ENCODE measurements around the gene FAM237A.

The FAM237A gene

DNA sequence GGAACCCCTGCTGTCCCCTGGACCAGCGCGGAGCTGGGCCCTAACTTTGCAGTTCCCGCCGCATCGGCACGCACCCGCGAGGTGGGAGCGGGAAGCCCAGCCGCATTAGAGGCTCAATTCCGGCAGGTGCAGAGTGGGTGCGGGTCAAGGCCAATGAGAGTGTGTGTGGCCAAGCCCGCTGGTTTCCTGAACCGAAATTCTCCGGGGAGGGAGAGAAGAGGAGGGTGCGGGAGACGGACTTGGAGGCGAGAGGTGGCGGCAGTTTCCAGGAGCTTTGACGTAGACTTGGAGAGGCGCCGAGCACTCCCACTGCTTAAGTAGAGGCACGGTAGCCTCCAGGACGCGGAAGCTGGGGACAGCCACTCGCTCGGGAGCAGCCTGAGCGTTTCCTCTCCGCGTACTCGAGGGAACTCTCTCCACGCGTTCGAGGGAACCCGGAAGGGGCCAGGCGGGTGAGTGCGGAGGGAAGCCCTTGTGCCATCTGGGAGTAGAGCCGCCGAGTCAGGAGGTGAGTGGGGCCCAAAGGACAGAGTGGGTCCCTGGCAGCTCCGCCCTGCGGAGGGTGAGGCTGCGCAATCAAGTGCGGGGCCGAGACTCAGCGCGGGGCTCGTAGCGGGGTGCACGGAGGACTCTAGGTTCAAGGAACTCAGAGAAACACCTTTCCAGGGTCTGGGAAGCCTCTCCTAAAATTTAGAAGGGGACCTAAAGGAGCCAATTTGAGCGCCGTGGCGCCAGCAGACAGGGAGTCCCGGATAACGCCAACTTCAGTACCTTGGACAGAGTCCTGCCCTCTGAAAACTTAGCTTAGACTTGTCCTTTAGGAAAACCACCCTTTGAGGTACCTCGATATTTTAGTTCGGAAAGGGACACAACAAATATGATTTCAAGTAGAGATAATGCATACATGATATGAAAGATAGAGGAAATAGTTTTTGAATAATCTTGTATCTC is at the start of gene FAM237A:
Gene FAM237A (plus strand): TSS at position 413 of the 951 bp plus-strand sequence. CDS start 1,750 bp downstream, outside the sequence.
- DNase-seq (ENCODE audit: low read depth in 1 of 2, low spot score in 1 of 2) = no peak

DNA sequence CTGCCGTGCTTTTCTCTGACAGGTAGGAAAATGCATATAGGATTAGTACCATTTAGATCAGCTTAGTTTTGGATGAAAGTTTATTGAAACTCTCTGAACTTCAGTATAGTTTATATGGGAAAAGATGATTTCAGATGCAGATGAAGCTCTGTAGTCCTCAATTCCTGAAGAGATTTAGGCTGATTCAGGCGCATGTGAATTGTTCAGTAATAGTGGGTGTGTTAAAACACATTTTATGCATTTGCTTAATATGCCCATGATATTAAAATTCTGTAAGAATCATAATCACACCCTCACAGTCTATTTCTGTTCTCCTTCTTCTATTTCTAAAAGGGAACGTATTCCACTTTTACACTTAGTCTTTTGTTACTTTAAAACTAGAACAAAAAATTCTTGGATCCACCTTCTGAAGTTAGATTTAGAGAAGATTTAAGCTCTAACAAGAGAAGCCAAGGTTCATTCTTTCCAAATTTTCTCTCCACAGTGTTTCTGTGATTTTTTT is 44.5 kb upstream of the FAM237A start:
- no peak for DNase-seq (ENCODE audit: low read depth in 1 of 2, low spot score in 1 of 2)

DNA sequence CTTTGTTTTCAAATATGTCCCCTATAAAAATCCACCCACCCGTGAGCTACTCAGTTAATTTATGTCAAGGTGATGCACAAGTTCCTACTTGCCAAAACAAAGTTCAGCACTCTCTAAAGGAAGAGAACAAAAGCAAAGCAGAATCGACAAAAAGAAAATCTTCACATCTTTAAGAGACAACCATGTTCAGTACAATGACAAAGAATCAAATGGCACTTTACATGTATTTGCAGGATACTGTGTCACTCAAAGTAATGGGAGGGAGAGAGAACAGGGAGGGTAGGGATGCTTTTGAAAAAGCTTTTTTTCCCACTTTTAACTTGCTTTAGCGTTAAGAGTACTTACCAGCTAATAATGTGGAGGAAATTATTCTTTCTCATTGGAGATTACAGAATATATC is 39.0 kb upstream of the FAM237A start:
- no peak for DNase-seq (ENCODE audit: low read depth in 1 of 2, low spot score in 1 of 2)

DNA sequence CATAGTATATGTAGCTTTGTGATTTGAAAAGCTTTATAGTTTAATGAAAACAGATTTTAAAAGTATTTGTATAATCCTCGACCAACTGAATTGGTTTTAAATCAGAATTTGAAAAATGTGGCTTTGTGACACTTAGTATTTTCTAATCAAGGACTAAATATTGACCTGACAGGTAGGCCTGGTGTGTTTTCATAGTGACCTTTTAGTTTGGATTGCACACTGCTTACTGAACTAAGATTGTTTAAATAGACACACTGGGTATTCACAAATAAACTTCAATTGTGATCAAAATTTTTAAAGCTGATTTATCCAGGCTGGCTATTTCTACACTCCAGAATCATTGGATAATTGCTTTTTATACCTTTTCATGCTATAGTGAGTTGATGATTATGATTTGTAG is 31.8 kb upstream of the FAM237A start:
- no peak for DNase-seq (ENCODE audit: low read depth in 1 of 2, low spot score in 1 of 2)

DNA sequence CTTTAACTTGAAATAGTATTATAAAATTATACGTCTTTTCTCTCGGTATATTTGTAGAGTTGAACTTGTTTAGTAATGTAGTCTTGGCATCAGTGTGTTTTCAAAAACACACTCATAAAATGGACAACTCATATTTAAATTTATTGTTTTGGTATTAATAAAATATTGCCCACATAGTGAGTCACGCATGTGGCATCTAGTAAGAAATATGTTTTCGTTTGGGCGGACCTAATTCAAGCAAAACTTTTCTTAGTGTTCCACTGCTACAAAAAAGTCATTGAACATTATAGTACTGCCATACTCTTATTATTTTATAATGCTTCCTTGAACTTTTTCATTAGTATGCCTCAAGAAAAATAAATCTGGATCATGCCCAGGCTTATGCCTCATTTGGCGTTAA is 31.1 kb upstream of the FAM237A start:
- DNase-seq (ENCODE audit: low read depth in 1 of 2, low spot score in 1 of 2) = no peak

DNA sequence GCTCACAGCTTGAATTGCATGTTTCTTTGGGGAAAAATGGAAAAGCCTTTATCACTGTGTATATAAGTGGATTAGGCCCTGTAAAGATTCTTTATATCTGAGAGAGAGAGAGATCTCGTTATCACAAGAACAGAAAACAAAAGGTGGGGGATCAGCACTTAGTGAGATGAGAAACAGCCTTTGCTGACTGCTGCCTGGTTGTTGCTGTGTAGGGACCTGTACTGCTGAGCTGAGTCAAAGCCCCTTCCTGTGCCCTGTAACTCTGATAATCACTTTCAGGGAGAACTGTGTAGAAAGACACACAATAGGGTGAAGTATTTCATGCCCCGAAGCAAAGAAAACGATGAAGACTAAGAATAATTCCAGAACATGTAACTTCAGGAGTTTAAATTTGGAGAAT is 30.6 kb upstream of the FAM237A start:
- DNase-seq (ENCODE audit: low read depth in 1 of 2, low spot score in 1 of 2) = no peak

DNA sequence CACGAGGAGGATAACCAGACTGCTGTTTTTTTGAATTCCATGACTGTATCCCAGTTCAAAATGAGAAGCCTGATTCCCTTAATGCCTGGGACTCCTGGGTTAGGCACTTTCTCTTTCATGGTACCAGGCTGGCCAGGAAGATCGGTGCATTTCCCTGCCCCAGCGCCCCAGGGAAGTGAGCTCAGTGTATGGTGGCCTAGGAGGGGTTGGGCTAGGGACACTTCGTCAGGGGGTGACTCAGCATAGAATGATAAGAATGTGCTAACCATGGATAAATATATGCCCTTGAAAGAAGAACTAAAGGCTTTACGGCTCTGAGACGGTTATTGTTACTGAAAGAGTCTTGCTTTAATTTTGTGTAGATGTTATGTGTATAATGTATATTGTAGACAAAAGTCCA is 27.5 kb upstream of the FAM237A start:
- DNase-seq (ENCODE audit: low read depth in 1 of 2, low spot score in 1 of 2) = no peak

DNA sequence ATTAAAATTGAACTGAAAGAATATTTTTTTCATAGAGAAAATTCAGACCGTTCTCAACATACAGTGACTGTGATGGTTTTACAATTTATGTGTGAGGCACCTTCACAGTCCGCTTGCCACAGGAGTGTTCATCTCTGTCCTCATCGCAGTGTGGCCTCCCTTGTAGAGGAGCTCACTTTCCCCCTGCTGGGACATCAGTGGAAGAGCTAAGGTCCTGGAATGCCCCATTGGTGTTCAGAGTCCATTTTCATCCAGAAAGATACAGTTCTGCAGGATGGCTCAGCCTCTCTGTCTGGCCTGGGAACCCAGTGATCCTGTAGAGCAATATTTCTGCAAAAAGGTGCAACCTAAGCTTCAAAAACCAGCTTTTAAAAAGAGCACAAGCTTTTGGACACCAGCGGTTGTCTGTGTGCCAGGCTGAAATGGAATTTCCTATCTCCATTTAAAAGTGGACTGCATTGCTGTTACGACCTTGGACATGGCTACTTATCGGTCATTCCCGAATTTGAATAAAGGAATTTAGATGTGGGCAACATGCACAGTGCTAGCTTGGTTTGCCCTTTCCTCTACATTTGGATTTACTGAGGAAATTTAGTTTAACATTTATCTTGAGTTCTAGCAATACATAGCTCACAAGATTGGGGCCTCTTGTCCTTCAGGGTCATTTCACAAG is 26.7 kb upstream of the FAM237A start:
- no peak for DNase-seq (ENCODE audit: low read depth in 1 of 2, low spot score in 1 of 2)

DNA sequence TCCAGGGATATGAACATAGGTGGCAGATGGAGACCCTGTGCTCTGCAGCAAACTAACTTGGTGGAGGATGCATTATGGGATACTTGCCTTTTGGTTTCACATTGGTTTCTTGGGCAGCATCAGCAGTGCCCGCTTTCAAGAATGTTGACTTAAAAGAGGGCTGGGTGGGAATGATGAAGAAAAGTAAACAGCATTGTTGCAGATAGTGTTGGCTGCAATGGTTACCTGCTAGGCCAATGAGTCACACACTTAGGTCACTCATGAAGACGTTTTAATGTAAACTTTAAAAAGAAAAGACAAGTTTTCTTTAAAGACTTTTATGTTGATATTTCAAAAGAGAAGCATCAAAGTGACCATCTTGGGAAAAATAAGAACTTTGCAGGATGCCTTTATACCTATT is 26.1 kb upstream of the FAM237A start:
- DNase-seq (ENCODE audit: low read depth in 1 of 2, low spot score in 1 of 2) = no peak

DNA sequence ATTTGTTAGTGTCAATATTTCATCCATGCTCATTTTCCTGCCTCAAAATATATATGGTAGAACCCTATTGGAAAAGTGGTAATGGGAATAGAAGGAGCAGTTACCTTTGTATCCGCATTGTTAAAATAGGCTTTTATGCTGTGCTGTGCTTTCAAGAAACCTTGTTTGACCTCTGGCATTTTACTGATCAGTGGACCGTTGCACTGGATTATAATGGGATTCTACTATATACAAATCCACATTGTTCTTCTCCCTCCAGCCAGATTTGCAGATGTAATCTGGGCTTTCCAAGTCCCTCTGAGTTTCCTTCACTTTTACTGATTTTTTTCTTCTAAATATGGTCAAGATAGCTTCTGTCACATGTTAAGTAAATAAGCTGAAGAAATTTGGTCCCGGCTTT is 23.3 kb upstream of the FAM237A start:
- DNase-seq (ENCODE audit: low read depth in 1 of 2, low spot score in 1 of 2) = no peak

DNA sequence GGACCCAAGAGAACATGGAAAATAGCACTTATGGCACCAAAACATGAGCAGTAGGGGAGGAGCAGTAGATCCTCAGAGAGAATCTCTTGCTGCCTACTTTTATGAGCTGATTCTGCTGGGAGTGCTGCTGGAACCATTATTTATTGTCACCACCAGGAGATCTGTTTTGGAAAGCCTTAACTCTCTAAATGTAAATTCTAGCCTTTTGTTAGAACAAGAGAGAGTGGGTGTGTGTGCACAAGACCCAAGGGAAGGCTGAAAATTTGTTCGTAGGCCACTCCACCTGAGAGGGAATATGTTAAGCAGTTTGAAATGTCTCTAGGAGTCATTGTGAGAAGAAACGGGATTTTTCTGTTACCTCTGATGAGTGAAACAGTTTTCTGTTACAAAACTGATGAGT is 16.2 kb upstream of the FAM237A start:
- no peak for DNase-seq (ENCODE audit: low read depth in 1 of 2, low spot score in 1 of 2)

DNA sequence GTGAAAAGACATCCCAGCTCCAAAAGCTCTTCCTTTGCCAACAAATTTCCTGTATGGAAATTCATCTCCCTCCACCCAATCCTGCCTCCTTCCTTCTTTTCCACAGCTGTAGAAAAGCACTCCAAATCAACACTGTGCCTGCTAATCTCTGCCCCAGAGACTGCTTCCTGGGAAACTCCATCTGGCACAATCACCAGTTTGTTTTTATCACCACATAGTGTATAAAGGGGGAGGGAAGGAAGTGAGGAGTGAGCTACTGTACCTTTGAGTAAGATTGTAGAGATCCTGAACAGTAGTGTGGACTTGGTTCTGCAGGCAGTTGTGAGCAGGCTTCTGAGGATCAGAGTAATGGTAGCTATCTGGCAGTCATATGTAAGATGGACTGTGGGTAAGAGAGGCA is 14.7 kb upstream of the FAM237A start:
- no peak for DNase-seq (ENCODE audit: low read depth in 1 of 2, low spot score in 1 of 2)

DNA sequence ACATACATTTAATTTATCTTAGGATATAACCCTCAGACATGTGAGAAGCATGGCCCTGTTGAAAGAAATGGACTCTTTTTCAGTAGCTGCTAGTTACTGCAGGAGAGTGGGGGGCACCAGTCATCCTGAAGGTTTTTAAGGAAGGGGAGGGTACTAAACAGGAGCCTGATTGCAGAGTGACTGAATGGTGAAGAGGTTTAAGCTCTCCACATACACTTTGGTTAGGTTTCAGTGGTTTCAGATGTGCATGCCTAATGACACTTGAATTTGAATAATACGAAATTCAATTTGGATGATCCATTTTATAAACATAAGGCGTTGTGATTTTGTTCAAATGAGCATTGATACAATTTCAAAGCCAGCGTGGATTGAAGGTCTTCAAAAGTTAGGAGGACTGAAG is 10.9 kb upstream of the FAM237A start:
- DNase-seq (ENCODE audit: low read depth in 1 of 2, low spot score in 1 of 2) = no peak

DNA sequence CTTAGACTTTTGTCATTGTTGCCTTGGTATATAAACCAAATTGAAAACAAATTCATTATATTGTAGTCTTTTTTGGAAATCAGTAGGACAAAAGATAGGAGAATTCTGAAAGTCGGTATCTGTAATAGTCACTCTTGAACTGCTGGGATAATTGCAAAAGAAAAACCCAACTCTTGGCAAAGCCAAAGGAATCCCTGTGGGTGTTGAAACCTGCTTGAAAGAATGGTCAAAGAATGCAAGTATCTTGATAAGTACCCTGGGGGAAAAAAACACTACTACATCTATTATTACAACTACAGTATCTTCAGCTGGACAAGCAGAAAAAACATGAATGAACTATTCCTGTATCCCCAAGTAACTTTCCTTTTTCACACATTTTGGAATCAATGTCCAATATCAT is 7.3 kb upstream of the FAM237A start:
- DNase-seq (ENCODE audit: low read depth in 1 of 2, low spot score in 1 of 2) = no peak

DNA sequence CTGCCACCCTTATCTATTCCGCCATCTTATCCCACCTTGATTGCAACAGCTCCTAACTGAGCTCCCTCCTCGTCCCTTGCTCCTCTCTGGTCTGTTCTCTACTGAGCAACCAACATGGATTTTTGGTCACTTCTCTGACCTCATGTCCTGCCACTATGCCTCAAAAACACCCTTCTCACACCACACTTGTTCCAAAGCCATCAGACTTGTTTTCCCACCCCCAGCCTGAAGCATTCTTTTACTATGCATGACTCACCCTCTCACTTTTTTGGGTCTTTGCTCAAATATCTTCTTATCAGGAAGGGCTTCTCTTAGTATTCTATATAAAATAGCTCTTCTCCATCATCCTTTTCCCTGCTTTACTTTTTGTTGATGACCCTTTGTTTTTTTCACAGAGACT is 2.7 kb upstream of the FAM237A start:
- DNase-seq (ENCODE audit: low read depth in 1 of 2, low spot score in 1 of 2) = no peak

DNA sequence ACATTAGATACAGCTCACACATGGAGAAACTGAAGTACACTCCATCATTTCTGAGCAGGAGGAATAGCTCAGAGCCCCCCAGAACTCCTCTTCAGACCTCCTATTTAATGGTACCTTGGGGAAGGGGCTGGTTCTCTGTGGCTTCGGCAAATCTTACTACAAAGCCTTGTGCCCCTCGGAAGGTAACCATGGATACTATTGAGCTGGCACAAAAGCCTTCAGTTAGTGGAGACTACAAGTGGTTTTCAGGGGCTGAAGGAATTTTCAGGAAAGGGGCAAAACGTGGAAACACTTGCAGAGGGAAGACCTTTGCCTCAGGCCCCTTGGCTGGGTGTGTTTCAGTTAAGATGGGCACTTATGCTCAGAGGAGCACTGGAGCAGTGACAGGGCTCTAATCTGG is 1.1 kb upstream of the FAM237A start:
- DNase-seq (ENCODE audit: low read depth in 1 of 2, low spot score in 1 of 2) = no peak

DNA sequence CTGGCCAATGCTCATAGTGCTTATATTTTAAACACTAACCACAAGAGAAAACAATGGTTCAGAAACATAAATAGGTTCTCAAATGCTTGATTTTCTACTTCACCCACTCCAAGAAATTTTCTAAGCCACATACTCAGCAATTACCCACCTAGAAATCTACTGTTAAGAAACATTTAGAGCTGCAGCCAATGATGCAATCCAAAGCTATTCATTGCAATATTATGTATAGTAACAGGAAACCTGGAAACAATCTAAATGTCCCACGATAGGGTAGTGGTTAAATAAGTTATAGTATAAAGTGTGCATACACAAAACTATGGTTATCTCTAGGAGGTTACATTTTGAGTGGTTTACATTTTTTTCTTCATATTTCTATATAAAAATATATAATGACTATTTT is 5.7 kb downstream of the FAM237A start:
- DNase-seq (ENCODE audit: low read depth in 1 of 2, low spot score in 1 of 2) = no peak

DNA sequence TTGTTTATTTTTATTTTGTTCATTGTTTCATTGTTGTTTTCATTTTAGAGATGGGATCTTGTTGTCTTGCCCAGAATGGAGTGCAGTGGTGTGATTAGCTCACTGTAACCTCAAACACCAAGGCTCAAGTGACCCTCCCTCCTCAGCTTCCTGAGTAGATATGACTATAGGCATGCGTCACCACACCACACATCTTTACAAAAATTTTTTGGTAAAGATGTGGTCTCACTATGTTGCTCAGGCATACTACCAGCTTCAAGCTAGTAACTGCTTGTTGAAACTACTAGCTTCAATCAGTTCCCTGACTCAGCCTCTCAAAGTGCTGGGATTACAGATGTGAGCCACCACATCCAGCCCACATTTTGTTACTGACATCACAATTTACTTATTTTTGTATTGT is 14.8 kb downstream of the FAM237A start:
- DNase-seq (ENCODE audit: low read depth in 1 of 2, low spot score in 1 of 2) = no peak

DNA sequence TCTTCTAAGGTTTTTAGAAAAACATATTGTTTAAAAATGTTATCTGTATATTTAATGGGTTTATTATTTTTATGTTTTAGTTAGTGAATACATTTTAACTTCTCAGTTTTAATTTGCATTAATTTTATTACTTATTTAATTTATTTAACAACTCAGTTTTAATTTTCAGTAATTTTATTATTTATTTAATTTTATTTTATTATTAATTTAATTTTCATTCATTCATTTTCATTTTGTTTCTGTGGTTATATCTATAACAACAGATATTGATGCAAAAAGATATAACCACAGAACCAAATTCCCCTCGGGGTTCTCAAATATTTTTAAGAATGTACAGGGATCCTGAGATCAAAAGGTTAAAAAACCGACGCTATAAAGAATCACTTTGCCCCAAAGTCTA is 23.0 kb downstream of the FAM237A start:
- no peak for DNase-seq (ENCODE audit: low read depth in 1 of 2, low spot score in 1 of 2)

DNA sequence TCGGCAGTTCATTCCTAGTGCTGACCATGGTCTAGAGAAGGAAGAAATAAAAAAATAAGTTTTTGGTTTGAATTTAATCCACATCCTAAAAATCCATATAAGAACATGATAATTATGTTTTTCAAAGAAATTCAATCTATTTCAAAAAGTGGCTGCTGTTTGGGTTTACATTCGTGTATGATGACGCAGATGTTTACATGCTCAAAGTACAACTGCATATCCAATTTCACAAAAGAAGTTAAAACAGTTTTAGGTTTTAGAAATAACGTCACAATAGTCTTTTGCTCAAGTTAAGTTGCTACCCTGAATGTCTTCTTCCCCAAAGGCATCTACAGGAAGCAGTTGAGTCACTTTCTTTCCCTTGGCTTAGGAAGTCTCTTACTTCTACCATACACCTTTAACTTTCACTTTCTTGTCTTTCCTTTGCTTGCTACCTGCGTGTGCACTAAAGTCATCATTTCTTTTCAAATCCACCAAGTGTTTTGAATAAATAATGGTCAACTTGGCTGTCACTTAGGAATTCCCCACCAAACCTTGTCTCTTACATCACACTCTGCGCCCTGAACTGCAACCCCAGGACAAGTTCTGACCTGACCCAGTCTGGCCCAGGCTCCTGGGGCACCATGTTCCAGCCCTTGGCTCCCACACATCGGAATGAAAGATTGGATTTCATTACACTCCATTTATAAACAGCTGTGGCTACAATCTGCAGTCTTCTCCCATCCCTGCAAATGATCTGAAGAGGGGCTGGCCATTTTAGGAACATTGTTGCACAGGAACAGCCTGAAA is 28.4 kb downstream of the FAM237A start:
- DNase-seq (ENCODE audit: low read depth in 1 of 2, low spot score in 1 of 2) = no peak

DNA sequence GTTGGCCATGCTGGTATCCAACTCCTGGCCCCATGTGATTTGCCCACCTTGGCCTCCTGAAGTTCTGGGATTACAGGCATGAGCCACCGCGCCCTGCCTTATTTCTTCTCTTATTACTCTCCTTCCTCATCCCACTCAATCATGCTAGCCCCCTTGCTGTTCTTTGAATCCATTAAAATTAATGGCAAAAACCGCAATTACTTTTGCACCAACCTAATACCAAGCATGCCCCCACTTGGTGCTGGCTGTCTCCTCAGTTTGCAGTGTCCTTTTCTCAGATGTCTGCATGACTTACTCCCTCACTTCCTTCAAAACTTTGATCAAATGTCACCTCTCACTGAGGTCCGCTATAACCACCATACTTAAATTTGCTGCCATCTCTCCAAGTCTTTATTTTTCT is 41.3 kb downstream of the FAM237A start:
- no peak for DNase-seq (ENCODE audit: low read depth in 1 of 2, low spot score in 1 of 2)

DNA sequence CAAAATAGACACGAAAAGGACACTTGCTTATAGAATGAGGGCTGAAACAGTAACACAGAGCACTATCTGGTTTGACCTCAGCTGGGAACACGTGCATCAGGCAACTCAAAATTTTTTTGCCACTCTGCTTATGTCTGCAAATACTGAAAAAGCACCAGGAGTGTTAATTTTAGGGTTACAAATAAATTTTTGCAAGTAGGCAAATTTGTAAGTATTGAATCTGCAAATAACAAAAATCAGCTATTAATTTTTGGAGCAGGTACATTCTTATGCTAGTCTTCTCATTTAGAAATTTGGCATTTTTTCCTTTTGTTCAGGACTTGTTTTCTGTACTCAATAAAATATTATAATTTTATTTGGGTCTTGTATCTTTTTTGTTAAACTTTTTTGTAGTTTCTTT is 46.2 kb downstream of the FAM237A start:
- no peak for DNase-seq (ENCODE audit: low read depth in 1 of 2, low spot score in 1 of 2)

All from stimulated activated CD4-positive, alpha-beta T cell treated with anti-CD3 and anti-CD28 coated beads, Interleukin-15, amount 100 ng/mL, for 1 hour (primary cell).